HEK293 (cell line): Measurements from ENCODE around the gene GLRX.

Experiments used
- CTCF ChIA-PET: fragments of 350-600 bp; formaldehyde crosslinking; extraction: SDS; loops from one replicate; lab custom pipeline; 2021; ENCODE audit warnings: antibody characterized with exemption; lab: Yijun Ruan, JAX
- POLR2A ChIA-PET: fragments of 300-600 bp; formaldehyde crosslinking; extraction: SDS; loops from one replicate; lab custom pipeline; 2020; ENCODE audit warnings: antibody characterized with exemption, inconsistent platforms; lab: Yijun Ruan, JAX
- H3K27ac ChIP-seq: fragments of 200-500 bp; sonication (Bioruptor generic); 2 replicates; pipeline ENCODE4 v1.5.1; 2014; ENCODE audit warnings: low read depth, low read length, control low read depth, inconsistent platforms; ENCODE audit errors: extremely low read depth
- H3K36me3 ChIP-seq, 2 experiments: fragments of 200-500 bp in 1 of 2; sonication (Bioruptor generic) in 1 of 2; 1 replicate in 1 of 2; 2 replicates in 1 of 2; pipeline ENCODE4 v1.5.1; 2014 to 2017; ENCODE audit warnings: inconsistent platforms in 2 of 2, low read length in 2 of 2; ENCODE audit not compliant: control insufficient read depth in 2 of 2, insufficient read depth in 1 of 2
- H3K4me1 ChIP-seq: fragments of 200-500 bp; sonication (Bioruptor generic); 2 replicates; pipeline ENCODE4 v1.5.1; 2014; ENCODE audit warnings: mild to moderate bottlenecking, low read length, inconsistent platforms; ENCODE audit not compliant: control insufficient read depth, insufficient read depth
- H3K4me3 ChIP-seq: 2 replicates; pipeline ENCODE4 v1.5.1; 2011; ENCODE audit warnings: low read depth, mild to moderate bottlenecking, control low read depth, low read length, moderate library complexity
- H3K9me3 ChIP-seq: fragments of 200-500 bp; sonication (Bioruptor generic); 2 replicates; pipeline ENCODE4 v1.5.1; 2014; ENCODE audit warnings: low read depth, low read length, inconsistent platforms; ENCODE audit not compliant: control insufficient read depth, insufficient read depth
- GFI1B ChIP-seq: fragments of 450-650 bp; formaldehyde crosslinking; IDR thresholded peaks from 2 replicates; pipeline ENCODE4 v1.5.1; 2016; ENCODE audit warnings: missing biosample characterization, missing genetic modification characterization
- MYNN ChIP-seq: fragments of 450-650 bp; formaldehyde crosslinking; IDR thresholded peaks from 2 replicates; pipeline ENCODE4 v1.5.1; 2016; ENCODE audit warnings: missing biosample characterization, missing genetic modification characterization, borderline replicate concordance
- SP2 ChIP-seq: fragments of 450-650 bp; formaldehyde crosslinking; IDR thresholded peaks from 2 replicates; pipeline ENCODE4 v1.5.1; 2016; ENCODE audit warnings: missing biosample characterization, missing genetic modification characterization
- SP3 ChIP-seq: fragments of 450-650 bp; formaldehyde crosslinking; IDR thresholded peaks from 2 replicates; pipeline ENCODE4 v1.5.1; 2016; ENCODE audit warnings: missing biosample characterization, missing genetic modification characterization
- YY2 ChIP-seq: fragments of 450-650 bp; formaldehyde crosslinking; IDR thresholded peaks from 2 replicates; pipeline ENCODE4 v1.5.1; 2016; ENCODE audit warnings: missing biosample characterization, missing genetic modification characterization
- ZBTB17 ChIP-seq: fragments of 450-650 bp; formaldehyde crosslinking; IDR thresholded peaks from 2 replicates; pipeline ENCODE4 v1.5.1; 2016; ENCODE audit warnings: missing biosample characterization, missing genetic modification characterization
- ZEB2 ChIP-seq: fragments of 450-650 bp; formaldehyde crosslinking; IDR thresholded peaks from 2 replicates; pipeline ENCODE4 v1.5.1; 2016; ENCODE audit warnings: missing biosample characterization, missing genetic modification characterization
- ZNF169 ChIP-seq: fragments of 450-650 bp; formaldehyde crosslinking; IDR thresholded peaks from 2 replicates; pipeline ENCODE4 v1.5.1; 2016; ENCODE audit warnings: missing biosample characterization, missing genetic modification characterization
- ZNF223 ChIP-seq: fragments of 450-650 bp; formaldehyde crosslinking; IDR thresholded peaks from 2 replicates; pipeline ENCODE4 v1.5.1; 2016; ENCODE audit warnings: missing biosample characterization, missing genetic modification characterization
- ZNF239 ChIP-seq: fragments of 450-650 bp; formaldehyde crosslinking; IDR thresholded peaks from 2 replicates; pipeline ENCODE4 v1.5.1; 2016; ENCODE audit warnings: missing biosample characterization, missing genetic modification characterization
- ZNF433 ChIP-seq: fragments of 450-650 bp; formaldehyde crosslinking; IDR thresholded peaks from 2 replicates; pipeline ENCODE4 v1.5.1; 2016; ENCODE audit warnings: missing biosample characterization, missing genetic modification characterization, low read depth
- ZNF548 ChIP-seq: fragments of 450-650 bp; formaldehyde crosslinking; IDR thresholded peaks from 2 replicates; pipeline ENCODE4 v1.5.1; 2016; ENCODE audit warnings: missing biosample characterization, missing genetic modification characterization
- ZNF623 ChIP-seq: fragments of 450-650 bp; formaldehyde crosslinking; IDR thresholded peaks from 2 replicates; pipeline ENCODE4 v1.5.1; 2016; ENCODE audit warnings: missing biosample characterization, missing genetic modification characterization
- ZNF701 ChIP-seq: fragments of 450-650 bp; formaldehyde crosslinking; IDR thresholded peaks from 2 replicates; pipeline ENCODE4 v1.5.1; 2016; ENCODE audit warnings: missing biosample characterization, missing genetic modification characterization
- ZNF830 ChIP-seq: fragments of 450-650 bp; IDR thresholded peaks from 2 replicates; pipeline ENCODE4 v1.5.0; 2018; ENCODE audit warnings: missing biosample characterization, missing genetic modification characterization, low read depth, mild to moderate bottlenecking, moderate library complexity
- ZNF837 ChIP-seq: fragments of 450-650 bp; formaldehyde crosslinking; IDR thresholded peaks from 2 replicates; pipeline ENCODE4 v1.5.1; 2016; ENCODE audit warnings: missing biosample characterization, missing genetic modification characterization
- TF ChIP-seq, protein P1 (sequence below): fragments of 450-650 bp; formaldehyde crosslinking; IDR thresholded peaks from 2 replicates; pipeline ENCODE4 v1.5.1; 2016; ENCODE audit warnings: missing biosample characterization, missing genetic modification characterization
- TF ChIP-seq, protein P2 (sequence below): fragments of 450-650 bp; formaldehyde crosslinking; IDR thresholded peaks from 2 replicates; pipeline ENCODE4 v1.5.1; 2016; ENCODE audit warnings: missing biosample characterization, missing genetic modification characterization, borderline replicate concordance
- TF ChIP-seq, protein P3 (sequence below): IDR thresholded peaks from 2 replicates; pipeline ENCODE4 v1.6.1; 2011; ENCODE audit warnings: mild to moderate bottlenecking, low read depth, low read length, borderline replicate concordance
- TF ChIP-seq, protein P4 (sequence below): fragments of 450-650 bp; formaldehyde crosslinking; IDR thresholded peaks from 2 replicates; pipeline ENCODE4 v1.5.1; 2017; ENCODE audit warnings: missing biosample characterization, missing genetic modification characterization
- TF ChIP-seq, protein P5 (sequence below): fragments of 450-650 bp; formaldehyde crosslinking; IDR thresholded peaks from 2 replicates; pipeline ENCODE4 v1.5.1; 2016; ENCODE audit warnings: missing biosample characterization, missing genetic modification characterization
- TF ChIP-seq, protein P6 (sequence below): fragments of 450-650 bp; formaldehyde crosslinking; IDR thresholded peaks from 2 replicates; pipeline ENCODE4 v1.5.1; 2017; ENCODE audit warnings: missing biosample characterization, mild to moderate bottlenecking, missing genetic modification characterization, moderate library complexity
- TF ChIP-seq, protein P7 (sequence below): fragments of 450-650 bp; formaldehyde crosslinking; IDR thresholded peaks from 2 replicates; pipeline ENCODE4 v1.5.1; 2016; ENCODE audit warnings: missing biosample characterization, missing genetic modification characterization

Gene GLRX, protein sequence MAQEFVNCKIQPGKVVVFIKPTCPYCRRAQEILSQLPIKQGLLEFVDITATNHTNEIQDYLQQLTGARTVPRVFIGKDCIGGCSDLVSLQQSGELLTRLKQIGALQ

DNA sequence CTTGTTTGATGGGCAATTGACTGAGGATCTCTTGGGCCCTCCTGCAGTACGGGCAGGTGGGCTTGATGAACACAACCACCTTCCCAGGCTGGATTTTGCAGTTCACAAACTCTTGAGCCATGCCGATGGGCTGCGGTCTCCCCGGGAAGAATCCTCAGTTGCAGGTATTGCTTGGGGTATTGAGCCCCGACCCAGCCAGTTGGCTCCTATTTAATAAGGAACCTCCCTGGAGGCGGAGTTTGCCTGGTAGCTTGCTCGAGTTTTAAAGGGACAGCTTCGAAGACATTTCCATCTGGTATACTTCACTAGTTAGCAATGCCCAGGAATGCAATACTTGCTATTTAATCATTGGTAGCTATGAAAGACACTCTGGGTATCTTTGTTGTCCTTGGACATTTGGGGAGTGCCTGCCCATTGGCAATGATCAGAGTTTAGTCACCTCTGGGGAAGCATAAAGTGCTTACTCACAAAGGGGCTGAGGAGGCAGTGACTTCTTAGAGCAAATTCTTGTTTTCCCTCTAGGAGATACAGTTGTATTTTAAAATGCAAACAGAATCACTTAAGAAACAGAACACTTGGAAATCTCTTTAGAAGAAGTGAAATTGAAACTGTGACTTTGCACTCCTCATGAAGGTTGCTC, at the start of gene GLRX:
Gene GLRX (minus strand): TSS at position 185 of the 640 bp plus-strand sequence. CDS start 64 bp downstream, at position 121.
- ChIA-PET POLR2A (interaction anchor here (0.6 to 3.7 kb wide), 7 partner anchors 12 to 176 kb away, joined by 4 to 31 read pairs (median 6); partner anchors contain the start of genes RFESD and RHOBTB3), CTCF (interaction anchor here (0.6 to 1.8 kb wide), 7 partner anchors 8 to 246 kb away, joined by 3 to 5 read pairs (median 3); no protein-coding TSS in a partner anchor)
- Histone ChIP-seq H3K27ac (peak within 1 kb of the TSS; percentile 45), H3K4me3 (peak within 1 kb of the TSS; percentile 74), H3K9me3 (no peaks in the 10 kb centered on the region), H3K36me3 (no peaks in the 10 kb centered on the region), H3K4me1 (peaks cover 17% of the 10 kb centered on the region)
- TF ChIP-seq ZBTB17 (peak; percentile 24; the same call in 1 of the 2 replicates), ZNF623 (tag by site-specific recombination) (no peak), ZNF548 (tag by site-specific recombination) (no peak), GFI1B (tag by site-specific recombination) (no peak), ZNF169 (no peak), ZNF837 (tag by site-specific recombination) (no peak), ZNF830 (tag by site-specific recombination) (no peak), ZNF223 (tag by site-specific recombination) (no peak), MYNN (peak; percentile 81), ZNF239 (no peak), YY2 (tag by site-specific recombination) (no peak), SP2 (peak; percentile 25), ZEB2 (tag by site-specific recombination) (no peak), SP3 (peak; percentile 30; the same call in 1 of the 2 replicates), ZNF433 (tag by site-specific recombination) (no peak), ZNF701 (tag by site-specific recombination) (no peak)
- TF ChIP-seq, protein P1, sequence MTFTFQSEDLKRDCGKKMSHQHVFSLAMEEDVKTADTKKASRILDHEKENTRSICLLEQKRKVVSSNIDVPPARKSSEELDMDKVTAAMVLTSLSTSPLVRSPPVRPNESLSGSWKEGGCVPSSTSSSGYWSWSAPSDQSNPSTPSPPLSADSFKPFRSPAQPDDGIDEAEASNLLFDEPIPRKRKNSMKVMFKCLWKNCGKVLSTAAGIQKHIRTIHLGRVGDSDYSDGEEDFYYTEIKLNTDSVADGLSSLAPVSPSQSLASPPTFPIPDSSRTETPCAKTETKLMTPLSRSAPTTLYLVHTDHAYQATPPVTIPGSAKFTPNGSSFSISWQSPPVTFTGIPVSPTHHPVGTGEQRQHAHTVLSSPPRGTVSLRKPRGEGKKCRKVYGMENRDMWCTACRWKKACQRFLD (tag by site-specific recombination) = no peak
- TF ChIP-seq, protein P2, sequence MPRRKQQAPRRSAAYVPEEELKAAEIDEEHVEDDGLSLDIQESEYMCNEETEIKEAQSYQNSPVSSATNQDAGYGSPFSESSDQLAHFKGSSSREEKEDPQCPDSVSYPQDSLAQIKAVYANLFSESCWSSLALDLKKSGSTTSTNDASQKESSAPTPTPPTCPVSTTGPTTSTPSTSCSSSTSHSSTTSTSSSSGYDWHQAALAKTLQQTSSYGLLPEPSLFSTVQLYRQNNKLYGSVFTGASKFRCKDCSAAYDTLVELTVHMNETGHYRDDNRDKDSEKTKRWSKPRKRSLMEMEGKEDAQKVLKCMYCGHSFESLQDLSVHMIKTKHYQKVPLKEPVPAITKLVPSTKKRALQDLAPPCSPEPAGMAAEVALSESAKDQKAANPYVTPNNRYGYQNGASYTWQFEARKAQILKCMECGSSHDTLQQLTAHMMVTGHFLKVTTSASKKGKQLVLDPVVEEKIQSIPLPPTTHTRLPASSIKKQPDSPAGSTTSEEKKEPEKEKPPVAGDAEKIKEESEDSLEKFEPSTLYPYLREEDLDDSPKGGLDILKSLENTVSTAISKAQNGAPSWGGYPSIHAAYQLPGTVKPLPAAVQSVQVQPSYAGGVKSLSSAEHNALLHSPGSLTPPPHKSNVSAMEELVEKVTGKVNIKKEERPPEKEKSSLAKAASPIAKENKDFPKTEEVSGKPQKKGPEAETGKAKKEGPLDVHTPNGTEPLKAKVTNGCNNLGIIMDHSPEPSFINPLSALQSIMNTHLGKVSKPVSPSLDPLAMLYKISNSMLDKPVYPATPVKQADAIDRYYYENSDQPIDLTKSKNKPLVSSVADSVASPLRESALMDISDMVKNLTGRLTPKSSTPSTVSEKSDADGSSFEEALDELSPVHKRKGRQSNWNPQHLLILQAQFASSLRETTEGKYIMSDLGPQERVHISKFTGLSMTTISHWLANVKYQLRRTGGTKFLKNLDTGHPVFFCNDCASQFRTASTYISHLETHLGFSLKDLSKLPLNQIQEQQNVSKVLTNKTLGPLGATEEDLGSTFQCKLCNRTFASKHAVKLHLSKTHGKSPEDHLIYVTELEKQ (tag by site-specific recombination) = no peak
- TF ChIP-seq, protein P3, sequence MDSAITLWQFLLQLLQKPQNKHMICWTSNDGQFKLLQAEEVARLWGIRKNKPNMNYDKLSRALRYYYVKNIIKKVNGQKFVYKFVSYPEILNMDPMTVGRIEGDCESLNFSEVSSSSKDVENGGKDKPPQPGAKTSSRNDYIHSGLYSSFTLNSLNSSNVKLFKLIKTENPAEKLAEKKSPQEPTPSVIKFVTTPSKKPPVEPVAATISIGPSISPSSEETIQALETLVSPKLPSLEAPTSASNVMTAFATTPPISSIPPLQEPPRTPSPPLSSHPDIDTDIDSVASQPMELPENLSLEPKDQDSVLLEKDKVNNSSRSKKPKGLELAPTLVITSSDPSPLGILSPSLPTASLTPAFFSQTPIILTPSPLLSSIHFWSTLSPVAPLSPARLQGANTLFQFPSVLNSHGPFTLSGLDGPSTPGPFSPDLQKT = no peak
- TF ChIP-seq, protein P4, sequence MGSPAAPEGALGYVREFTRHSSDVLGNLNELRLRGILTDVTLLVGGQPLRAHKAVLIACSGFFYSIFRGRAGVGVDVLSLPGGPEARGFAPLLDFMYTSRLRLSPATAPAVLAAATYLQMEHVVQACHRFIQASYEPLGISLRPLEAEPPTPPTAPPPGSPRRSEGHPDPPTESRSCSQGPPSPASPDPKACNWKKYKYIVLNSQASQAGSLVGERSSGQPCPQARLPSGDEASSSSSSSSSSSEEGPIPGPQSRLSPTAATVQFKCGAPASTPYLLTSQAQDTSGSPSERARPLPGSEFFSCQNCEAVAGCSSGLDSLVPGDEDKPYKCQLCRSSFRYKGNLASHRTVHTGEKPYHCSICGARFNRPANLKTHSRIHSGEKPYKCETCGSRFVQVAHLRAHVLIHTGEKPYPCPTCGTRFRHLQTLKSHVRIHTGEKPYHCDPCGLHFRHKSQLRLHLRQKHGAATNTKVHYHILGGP (tag by site-specific recombination) = no peak
- TF ChIP-seq, protein P5, sequence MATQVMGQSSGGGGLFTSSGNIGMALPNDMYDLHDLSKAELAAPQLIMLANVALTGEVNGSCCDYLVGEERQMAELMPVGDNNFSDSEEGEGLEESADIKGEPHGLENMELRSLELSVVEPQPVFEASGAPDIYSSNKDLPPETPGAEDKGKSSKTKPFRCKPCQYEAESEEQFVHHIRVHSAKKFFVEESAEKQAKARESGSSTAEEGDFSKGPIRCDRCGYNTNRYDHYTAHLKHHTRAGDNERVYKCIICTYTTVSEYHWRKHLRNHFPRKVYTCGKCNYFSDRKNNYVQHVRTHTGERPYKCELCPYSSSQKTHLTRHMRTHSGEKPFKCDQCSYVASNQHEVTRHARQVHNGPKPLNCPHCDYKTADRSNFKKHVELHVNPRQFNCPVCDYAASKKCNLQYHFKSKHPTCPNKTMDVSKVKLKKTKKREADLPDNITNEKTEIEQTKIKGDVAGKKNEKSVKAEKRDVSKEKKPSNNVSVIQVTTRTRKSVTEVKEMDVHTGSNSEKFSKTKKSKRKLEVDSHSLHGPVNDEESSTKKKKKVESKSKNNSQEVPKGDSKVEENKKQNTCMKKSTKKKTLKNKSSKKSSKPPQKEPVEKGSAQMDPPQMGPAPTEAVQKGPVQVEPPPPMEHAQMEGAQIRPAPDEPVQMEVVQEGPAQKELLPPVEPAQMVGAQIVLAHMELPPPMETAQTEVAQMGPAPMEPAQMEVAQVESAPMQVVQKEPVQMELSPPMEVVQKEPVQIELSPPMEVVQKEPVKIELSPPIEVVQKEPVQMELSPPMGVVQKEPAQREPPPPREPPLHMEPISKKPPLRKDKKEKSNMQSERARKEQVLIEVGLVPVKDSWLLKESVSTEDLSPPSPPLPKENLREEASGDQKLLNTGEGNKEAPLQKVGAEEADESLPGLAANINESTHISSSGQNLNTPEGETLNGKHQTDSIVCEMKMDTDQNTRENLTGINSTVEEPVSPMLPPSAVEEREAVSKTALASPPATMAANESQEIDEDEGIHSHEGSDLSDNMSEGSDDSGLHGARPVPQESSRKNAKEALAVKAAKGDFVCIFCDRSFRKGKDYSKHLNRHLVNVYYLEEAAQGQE (tag by site-specific recombination) = no peak
- TF ChIP-seq, protein P6, sequence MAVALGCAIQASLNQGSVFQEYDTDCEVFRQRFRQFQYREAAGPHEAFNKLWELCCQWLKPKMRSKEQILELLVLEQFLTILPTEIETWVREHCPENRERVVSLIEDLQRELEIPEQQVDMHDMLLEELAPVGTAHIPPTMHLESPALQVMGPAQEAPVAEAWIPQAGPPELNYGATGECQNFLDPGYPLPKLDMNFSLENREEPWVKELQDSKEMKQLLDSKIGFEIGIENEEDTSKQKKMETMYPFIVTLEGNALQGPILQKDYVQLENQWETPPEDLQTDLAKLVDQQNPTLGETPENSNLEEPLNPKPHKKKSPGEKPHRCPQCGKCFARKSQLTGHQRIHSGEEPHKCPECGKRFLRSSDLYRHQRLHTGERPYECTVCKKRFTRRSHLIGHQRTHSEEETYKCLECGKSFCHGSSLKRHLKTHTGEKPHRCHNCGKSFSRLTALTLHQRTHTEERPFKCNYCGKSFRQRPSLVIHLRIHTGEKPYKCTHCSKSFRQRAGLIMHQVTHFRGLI = no peak
- TF ChIP-seq, protein P7, sequence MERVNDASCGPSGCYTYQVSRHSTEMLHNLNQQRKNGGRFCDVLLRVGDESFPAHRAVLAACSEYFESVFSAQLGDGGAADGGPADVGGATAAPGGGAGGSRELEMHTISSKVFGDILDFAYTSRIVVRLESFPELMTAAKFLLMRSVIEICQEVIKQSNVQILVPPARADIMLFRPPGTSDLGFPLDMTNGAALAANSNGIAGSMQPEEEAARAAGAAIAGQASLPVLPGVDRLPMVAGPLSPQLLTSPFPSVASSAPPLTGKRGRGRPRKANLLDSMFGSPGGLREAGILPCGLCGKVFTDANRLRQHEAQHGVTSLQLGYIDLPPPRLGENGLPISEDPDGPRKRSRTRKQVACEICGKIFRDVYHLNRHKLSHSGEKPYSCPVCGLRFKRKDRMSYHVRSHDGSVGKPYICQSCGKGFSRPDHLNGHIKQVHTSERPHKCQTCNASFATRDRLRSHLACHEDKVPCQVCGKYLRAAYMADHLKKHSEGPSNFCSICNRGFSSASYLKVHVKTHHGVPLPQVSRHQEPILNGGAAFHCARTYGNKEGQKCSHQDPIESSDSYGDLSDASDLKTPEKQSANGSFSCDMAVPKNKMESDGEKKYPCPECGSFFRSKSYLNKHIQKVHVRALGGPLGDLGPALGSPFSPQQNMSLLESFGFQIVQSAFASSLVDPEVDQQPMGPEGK (tag by site-specific recombination) = no peak
